DOHH2 (cell line): Measurements from ENCODE around the gene CACNA2D2.

ENCODE experiments used
- CTCF ChIP-seq: fragments of 200-600 bp; sonication (generic); IDR thresholded peaks from one replicate; pipeline ENCODE4 v1.5.1; 2014; ENCODE audit warnings: antibody characterized with exemption, mild to moderate bottlenecking, low read depth, low read length; ENCODE audit not compliant: poor library complexity, severe bottlenecking
- EZH2phosphoT487 ChIP-seq: fragments of 200-600 bp; sonication (generic); IDR thresholded peaks from 2 replicates; pipeline ENCODE4 v1.6.1; 2017; ENCODE audit warnings: borderline replicate concordance, mild to moderate bottlenecking, antibody characterized with exemption, low read length, moderate library complexity, mixed read lengths

GRCh38 chr3:50483374-50483773, 20.1 kb downstream of the CACNA2D2 start:
- no peak for TF ChIP-seq CTCF
- no peak for TF ChIP-seq EZH2phosphoT487
